Raji (cell line): Measurements from ENCODE around the gene ATXN2.

Experiments used
- POLR2A ChIP-seq: IDR thresholded peaks from 2 replicates; pipeline ENCODE4 v1.6.1; 2011; ENCODE audit warnings: low read depth, low read length, control low read depth; ENCODE audit not compliant: insufficient read depth

The ATXN2 gene

GRCh38 chr12:111440631-111441030 is 158.5 kb downstream of the ATXN2 start:
- TF ChIP-seq POLR2A = no peak

GRCh38 chr12:111440152-111440551 is 159.0 kb downstream of the ATXN2 start:
- TF ChIP-seq POLR2A = no peak

GRCh38 chr12:111439657-111440151 is 159.4 kb downstream of the ATXN2 start:
- no peak for TF ChIP-seq POLR2A

GRCh38 chr12:111438481-111438880 is 160.6 kb downstream of the ATXN2 start:
- TF ChIP-seq POLR2A = no peak

- TF ChIP-seq POLR2A = no peak
These were observed 161.2 kb downstream of the ATXN2 start for GRCh38 chr12:111437816-111438454.

GRCh38 chr12:111436811-111437210 is 162.3 kb downstream of the ATXN2 start:
- TF ChIP-seq POLR2A = no peak

GRCh38 chr12:111436266-111436665 is 162.8 kb downstream of the ATXN2 start:
- TF ChIP-seq POLR2A = no peak

GRCh38 chr12:111435661-111436201 is 163.4 kb downstream of the ATXN2 start:
- TF ChIP-seq POLR2A = no peak

GRCh38 chr12:111434680-111435338 is 164.3 kb downstream of the ATXN2 start:
- no peak for TF ChIP-seq POLR2A

- TF ChIP-seq POLR2A = no peak
These were observed 165.1 kb downstream of the ATXN2 start for GRCh38 chr12:111434049-111434448.

- no peak for TF ChIP-seq POLR2A
These were observed 167.3 kb downstream of the ATXN2 start for GRCh38 chr12:111431772-111432171.

GRCh38 chr12:111430433-111431353 is 168.4 kb downstream of the ATXN2 start:
- no peak for TF ChIP-seq POLR2A

- no peak for TF ChIP-seq POLR2A
These were observed 169.2 kb downstream of the ATXN2 start for GRCh38 chr12:111429828-111430432.

GRCh38 chr12:111428728-111429175 is 170.4 kb downstream of the ATXN2 start:
- TF ChIP-seq POLR2A = no peak
